Mucosa of gallbladder (tissue), 1 donor: ENCODE data around the gene SCNN1B. TPM values are rescaled to one million over a fixed set of nuclear protein-coding genes. Genes with fewer than 3 reads are reported as not detected.

ENCODE experiments used
- DNase-seq: peaks from one replicate; pipeline ENCODE4 v3.0.0-alpha.2; 2020; ENCODE audit warnings: low spot score
- total RNA-seq: library from RNA; stranded (reverse); gene quantifications from one replicate; pipeline ENCODE4 v1.2.1, GENCODE V29; 2021
- donor health status: DM: no; HTN: no; CAD: no.

The SCNN1B gene
- total RNA-seq, 1 donor from 2014 or later, result 2.2 TPM

GRCh38 chr16:23320693-23321092 is 18.6 kb downstream of the SCNN1B start:
- no peak for DNase-seq

GRCh38 chr16:23321206-23321875 is 19.2 kb downstream of the SCNN1B start:
- no peak for DNase-seq

- no peak for DNase-seq
These were observed 21.3 kb downstream of the SCNN1B start for GRCh38 chr16:23323224-23324030.

- DNase-seq, result peak; percentile 17
These were observed 22.6 kb downstream of the SCNN1B start for GRCh38 chr16:23324727-23325126.

GRCh38 chr16:23327836-23328235 is 25.7 kb downstream of the SCNN1B start:
- DNase-seq, result no peak

GRCh38 chr16:23330161-23330560 is 28.1 kb downstream of the SCNN1B start:
- DNase-seq, result no peak

GRCh38 chr16:23330583-23331249 is 28.6 kb downstream of the SCNN1B start:
- DNase-seq, result no peak

GRCh38 chr16:23333034-23333579 is 31.0 kb downstream of the SCNN1B start:
- DNase-seq, result no peak

GRCh38 chr16:23333831-23334456 is 31.8 kb downstream of the SCNN1B start:
- DNase-seq, result no peak

GRCh38 chr16:23334457-23334853 is 32.4 kb downstream of the SCNN1B start:
- DNase-seq, result no peak

- no peak for DNase-seq
These were observed 32.8 kb downstream of the SCNN1B start for GRCh38 chr16:23334950-23335349.

GRCh38 chr16:23337836-23338550 is 35.9 kb downstream of the SCNN1B start:
- DNase-seq, result no peak

- no peak for DNase-seq
These were observed 37.7 kb downstream of the SCNN1B start for GRCh38 chr16:23339787-23340186.

GRCh38 chr16:23342083-23342640 is 40.1 kb downstream of the SCNN1B start:
- DNase-seq, result no peak

GRCh38 chr16:23343643-23344612 is 41.8 kb downstream of the SCNN1B start:
- DNase-seq, result no peak

- DNase-seq, result no peak
These were observed 43.1 kb downstream of the SCNN1B start for GRCh38 chr16:23345237-23345636.

- DNase-seq, result no peak
These were observed 46.7 kb downstream of the SCNN1B start for GRCh38 chr16:23348579-23349469.

GRCh38 chr16:23351360-23351759 is 49.3 kb downstream of the SCNN1B start:
- DNase-seq, result no peak

GRCh38 chr16:23353440-23353839 is 51.3 kb downstream of the SCNN1B start:
- no peak for DNase-seq
